Left renal pelvis (tissue), 4 donors: ENCODE measurements around the gene OR2T34. TPM values are rescaled to one million over a fixed set of nuclear protein-coding genes. Genes with fewer than 3 reads are reported as not detected.
"Not testable (repeated sequence)": the region's sequence is repeated elsewhere in the genome, so short reads cannot be mapped to it uniquely, and the experiment has no call there.

ENCODE experiments used
- DNase-seq, 4 donors: peaks; one replicate each; pipeline ENCODE4 v3.0.0-alpha.2; 2013; ENCODE audit warnings: low read depth in 4 of 4, low spot score in 3 of 4
- polyA plus RNA-seq, 4 donors: library from polyadenylated mRNA; unstranded; fragments of 120-200 nt; gene quantifications; one replicate each; pipeline ENCODE4 v1.2.1, GENCODE V29; 2013; ENCODE audit not compliant: insufficient read length in 4 of 4

Gene OR2T34, protein sequence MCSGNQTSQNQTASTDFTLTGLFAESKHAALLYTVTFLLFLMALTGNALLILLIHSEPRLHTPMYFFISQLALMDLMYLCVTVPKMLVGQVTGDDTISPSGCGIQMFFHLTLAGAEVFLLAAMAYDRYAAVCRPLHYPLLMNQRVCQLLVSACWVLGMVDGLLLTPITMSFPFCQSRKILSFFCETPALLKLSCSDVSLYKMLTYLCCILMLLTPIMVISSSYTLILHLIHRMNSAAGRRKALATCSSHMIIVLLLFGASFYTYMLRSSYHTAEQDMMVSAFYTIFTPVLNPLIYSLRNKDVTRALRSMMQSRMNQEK
- polyA plus RNA-seq, result not detected

DNA sequence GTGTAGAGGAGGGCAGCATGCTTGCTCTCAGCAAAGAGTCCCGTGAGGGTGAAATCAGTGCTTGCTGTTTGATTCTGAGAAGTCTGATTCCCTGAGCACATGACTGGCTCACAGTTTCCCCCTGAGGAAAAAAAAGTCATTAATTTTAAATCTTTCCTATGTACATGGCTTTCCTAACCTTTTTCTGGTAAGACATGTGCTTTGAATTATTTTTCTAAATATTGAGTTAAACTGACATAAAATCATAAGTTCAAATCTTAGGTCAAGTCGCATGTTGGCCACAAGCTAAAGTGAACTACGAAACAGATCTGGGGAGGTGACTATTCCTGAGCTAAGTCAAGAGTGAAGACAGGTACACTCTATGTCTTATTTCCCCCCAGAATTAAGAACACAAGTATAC, at the start of gene OR2T34:
Gene OR2T34 (minus strand): TSS at position 101 of the 400 bp plus-strand sequence. CDS start 0 bp downstream, at position 101.
- not testable (repeated sequence) for DNase-seq

GRCh38 chr1:248622570-248623001, 48.0 kb upstream of the OR2T34 start:
- no peak for DNase-seq

DNA sequence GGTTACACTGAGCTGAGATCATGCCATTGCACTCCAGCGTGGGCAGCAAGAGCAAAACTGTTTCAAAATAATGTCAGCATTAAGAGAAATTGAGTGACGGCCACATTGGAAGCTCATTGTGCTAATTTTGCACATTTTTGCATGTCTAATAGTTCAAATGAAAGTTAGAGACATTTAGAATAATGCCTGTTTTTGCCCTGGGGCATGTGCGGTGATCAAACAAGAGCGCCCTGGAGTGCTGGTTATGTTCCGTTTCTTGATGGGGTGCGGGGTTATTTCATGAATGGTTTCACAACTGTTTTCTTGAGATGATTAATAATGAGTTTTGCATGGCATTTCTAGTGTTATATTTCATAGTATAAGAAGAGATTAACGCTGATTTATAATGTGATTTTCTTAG, 47.2 kb upstream of the OR2T34 start:
- DNase-seq, result no peak

GRCh38 chr1:248618878-248619277, 44.3 kb upstream of the OR2T34 start:
- peak in 1 of 4 donors; percentile 21 for DNase-seq

DNA sequence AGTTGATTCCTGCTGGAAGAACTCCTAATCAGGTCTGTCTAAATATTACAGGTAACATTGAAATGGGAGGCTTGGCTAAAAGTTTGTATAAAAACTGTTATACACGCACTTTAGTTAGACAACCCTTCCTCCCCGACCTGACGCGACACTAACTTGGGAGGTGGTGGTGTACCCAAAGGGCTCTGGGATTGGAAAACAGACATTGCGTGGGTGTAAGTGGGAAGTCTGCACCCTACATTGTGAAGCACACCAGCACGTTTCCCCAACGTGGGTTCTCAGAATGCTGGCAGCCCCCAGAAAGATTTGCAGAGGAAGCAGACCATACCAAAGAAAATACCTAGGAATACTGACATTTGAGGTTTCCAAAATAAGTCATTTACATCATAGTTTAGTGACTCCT, 43.6 kb upstream of the OR2T34 start:
- DNase-seq, result no peak

- DNase-seq, result no peak
Observed at GRCh38 chr1:248613742-248614141, 39.2 kb upstream of the OR2T34 start.

GRCh38 chr1:248611883-248612414, 37.4 kb upstream of the OR2T34 start:
- no peak for DNase-seq

DNA sequence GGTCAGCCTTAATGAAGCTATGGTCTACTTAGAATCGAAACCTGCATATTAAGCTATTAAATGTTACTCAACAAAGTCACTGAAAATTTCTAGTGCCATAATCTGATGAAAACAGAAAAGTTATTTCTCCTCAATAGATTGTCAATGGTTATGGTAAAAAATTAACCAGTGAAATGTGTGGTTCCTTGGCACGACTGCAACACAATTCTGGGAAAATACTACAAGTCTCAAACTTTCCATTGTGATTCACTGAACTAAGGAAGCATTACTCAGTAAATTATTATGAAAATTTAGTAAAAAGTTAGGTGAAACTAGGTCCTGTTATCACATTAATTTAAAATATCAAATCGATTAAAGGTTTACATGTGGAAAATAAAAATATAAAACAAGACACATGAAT, 35.7 kb upstream of the OR2T34 start:
- DNase-seq, result no peak

- no peak for DNase-seq
Observed at GRCh38 chr1:248599396-248599795, 24.8 kb upstream of the OR2T34 start.

DNA sequence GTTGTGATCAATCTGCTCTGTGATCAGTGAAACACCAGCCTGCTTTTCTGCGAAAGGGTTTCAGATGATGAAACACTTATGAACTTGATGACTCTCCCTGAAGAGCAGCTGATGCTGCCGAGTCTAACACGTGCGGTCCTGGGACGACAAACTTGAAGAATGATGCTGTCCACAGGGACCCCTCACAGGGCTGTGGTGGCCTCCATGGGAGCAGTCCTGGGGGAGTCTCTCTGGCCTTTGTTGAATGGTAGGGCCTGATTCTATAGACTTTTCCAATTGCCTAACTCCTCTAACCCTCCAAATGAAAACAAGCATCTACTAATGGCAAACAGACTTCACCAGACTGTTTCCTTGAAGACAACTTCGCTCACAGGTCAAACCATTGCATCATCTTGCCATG, 23.0 kb upstream of the OR2T34 start, which contains the start of gene OR2T10:
Gene OR2T10 (minus strand): TSS at position 112 of the 400 bp plus-strand sequence. CDS start 3,932 bp downstream, outside the sequence.
- DNase-seq, result no peak

DNA sequence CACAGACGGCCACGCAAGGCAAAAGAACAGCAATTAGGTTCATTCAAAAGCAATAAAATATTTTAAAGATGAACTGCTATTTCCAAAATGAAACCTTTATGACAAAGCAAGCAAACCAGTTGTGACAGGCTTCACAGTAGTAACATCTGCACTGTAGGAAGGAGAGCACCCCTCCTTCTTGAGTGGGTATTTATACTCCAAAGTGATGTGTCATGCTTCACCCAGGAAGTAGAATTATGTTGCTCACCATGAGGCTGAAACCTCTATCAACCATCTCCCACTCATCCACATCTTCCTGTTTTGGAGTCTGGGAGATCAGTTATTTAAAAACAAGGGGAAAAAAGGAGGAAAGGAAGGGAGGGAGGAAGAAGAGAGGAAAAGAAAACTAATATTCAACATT, 22.1 kb upstream of the OR2T34 start:
- DNase-seq, result no peak

DNA sequence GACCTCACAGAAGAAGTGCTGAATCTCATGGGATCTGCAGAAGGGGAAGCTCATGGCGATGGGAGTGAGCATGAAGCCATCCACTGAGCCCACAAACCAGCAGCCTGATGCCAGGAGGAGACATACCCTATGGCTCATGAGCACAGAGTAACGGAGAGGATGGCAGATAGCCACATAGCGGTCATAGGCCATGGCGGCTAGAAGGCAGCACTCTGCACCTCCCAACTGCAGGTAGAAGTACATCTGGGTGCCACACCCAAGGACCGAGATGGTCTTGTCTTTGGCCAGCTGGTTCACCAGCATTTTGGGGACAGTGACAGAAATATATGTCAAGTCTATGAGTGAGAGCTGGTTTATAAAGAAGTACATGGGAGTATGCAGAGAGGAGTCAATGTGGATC, 18.7 kb upstream of the OR2T34 start:
- DNase-seq, result no peak

- DNase-seq, result no peak
Observed at GRCh38 chr1:248592655-248593054, 18.1 kb upstream of the OR2T34 start.

DNA sequence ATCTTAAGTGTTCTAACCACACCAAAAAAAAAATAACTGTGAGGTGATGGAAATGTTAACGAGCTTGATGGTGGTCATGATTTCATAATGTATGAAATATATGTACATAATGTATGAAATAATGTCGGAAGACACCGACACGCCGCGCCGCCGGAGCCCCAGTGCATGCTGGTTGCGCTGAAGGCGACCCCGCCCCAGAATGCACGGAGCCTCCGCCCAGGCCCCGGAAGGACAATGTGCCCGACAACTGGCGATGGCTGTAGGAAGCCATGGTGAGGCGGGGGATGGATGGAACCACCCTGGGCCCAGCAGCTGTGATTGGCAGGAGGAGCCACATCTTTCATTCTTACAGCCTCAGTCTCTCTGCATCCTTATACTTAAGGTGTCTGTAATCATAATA, 15.5 kb upstream of the OR2T34 start:
- no peak for DNase-seq

DNA sequence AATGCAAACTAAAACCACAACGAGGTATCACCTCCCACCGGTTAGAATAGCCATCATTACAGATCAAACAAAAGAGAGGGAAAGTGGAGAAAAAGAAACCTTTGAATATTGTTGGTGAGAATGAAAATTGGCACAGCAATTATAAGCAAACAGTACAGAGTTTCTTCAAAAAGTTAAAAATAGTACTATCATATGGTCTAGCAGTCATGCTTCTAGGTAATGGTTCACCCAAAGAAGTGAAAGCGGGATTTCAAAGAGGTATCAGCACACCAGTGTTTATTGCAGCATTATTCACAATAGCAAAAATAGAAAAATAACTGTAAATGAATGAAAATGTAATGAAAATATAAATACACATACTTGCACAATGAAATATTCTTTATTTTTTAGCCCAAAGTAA, 14.8 kb upstream of the OR2T34 start:
- no peak for DNase-seq

- DNase-seq, result no peak
Observed at GRCh38 chr1:248585266-248585665, 10.7 kb upstream of the OR2T34 start.

DNA sequence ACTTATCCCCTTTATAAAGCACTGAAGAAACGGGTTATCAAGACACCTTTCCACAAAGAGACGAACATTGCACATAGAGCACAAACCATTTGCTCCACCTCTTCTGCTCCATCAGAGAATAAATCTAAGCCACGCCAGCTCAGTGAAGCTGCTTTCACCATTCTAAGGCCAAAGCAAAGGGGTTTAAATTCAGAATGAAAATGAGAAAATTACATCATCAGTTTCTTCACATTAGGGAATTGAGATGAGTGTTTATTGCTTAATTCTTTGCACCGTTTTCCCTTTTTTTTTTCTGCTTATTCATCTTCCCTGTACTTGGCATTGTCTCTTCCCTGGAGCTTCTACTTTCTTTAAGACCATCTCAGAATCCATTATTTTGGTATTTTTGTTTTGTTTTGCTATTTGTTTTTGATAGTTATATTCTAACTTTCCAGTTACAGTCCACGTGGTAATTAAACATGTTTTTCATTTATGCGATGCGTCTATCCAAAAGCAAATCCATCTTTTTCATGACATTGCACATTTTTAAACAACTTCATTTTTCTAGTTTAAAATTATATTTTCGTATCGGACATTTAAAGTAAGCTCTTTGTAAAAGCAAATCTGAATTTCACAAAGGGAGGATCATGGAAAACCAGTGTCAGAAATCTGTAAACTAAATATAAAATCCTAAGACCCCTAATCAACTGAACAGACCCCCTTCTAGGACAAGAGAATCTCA, 1.9 kb upstream of the OR2T34 start:
- DNase-seq, result no peak

DNA sequence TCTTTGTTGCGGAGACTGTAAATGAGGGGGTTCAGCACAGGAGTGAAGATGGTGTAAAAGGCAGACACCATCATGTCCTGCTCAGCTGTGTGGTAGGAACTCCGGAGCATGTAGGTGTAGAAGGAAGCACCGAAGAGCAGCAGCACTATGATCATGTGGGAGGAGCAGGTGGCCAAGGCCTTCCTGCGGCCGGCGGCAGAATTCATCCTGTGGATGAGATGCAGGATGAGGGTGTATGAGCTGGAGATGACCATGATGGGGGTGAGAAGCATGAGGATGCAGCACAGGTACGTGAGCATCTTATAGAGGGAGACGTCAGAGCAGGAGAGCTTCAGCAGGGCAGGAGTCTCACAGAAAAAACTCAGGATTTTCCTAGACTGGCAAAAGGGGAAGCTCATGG, 701 bp downstream of the OR2T34 start:
- DNase-seq, result not testable (repeated sequence)

DNA sequence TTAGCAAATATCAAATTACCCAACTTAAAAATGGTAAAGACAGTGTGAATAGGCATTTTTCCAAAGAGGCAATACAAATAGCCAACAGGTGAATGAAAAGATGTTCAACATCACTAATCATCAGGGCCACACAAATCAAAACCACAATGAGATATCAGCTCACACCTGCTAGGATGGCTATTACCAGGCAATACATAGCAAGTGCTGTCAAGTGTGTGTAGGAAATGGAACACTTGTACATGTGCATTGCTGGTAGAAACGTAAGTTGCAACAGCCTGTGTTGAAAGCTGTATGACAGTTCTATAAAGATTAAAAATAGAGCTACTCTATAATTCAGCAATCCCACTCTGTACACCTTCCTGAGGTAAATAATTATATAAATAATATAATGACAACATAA, 2.5 kb downstream of the OR2T34 start:
- DNase-seq, result not testable (repeated sequence)

DNA sequence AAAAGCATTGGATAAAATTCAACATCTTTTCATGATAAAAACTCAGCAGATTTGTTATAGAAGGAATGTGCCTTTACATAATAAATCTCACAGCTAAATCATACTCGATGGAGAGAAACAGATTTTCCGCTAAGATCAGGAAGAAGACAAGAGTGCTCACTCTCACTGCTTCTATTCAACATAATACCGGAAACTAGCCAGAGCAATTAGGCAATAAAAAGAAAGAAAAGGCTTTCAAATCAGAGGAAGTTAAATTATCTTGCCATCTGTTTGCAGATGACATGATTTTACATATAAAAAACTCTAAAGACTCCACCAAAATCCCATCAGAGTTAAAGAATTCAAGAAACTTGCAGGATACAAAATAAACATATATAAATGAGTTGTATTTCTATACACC, 3.7 kb downstream of the OR2T34 start:
- not testable (repeated sequence) for DNase-seq

- not testable (repeated sequence) for DNase-seq
Observed at GRCh38 chr1:248569049-248569448, 5.5 kb downstream of the OR2T34 start.
